CD8-positive, alpha-beta memory T cell (primary cell): Measurements from ENCODE around the gene PYDC2. TPM values are rescaled to one million over a fixed set of nuclear protein-coding genes. Genes with fewer than 3 reads are reported as not detected.

Experiments used
- CTCF ChIA-PET: fragments of 350-600 bp; sonication (Branson Sonifier 250); formaldehyde crosslinking; loops from one replicate; lab custom pipeline; 2021; ENCODE audit warnings: antibody characterized with exemption; lab: Charles Lee
- POLR2A ChIA-PET: fragments of 350-600 bp; sonication (Branson Sonifier 250); formaldehyde crosslinking; loops from one replicate; lab custom pipeline; 2021; ENCODE audit warnings: antibody characterized with exemption; lab: Charles Lee
- DNase-seq, 5 donors: peaks; one replicate each; pipeline versions ENCODE4 v3.0.0 to v3.0.0-alpha.2; 2020 to 2022; ENCODE audit warnings: mixed read lengths in 1 of 5
- H3K27ac ChIP-seq: one replicate; pipeline ENCODE4 v1.7.0; 2013; ENCODE audit warnings: low read depth, mild to moderate bottlenecking, low read length, moderate library complexity
- H3K27me3 ChIP-seq: 2 replicates; pipeline ENCODE4 v1.7.0; 2013; ENCODE audit warnings: low read length, mild to moderate bottlenecking; ENCODE audit not compliant: insufficient read depth, poor library complexity, severe bottlenecking
- H3K36me3 ChIP-seq: 2 replicates; pipeline ENCODE4 v1.7.0; 2013; ENCODE audit warnings: mild to moderate bottlenecking, low read length, moderate library complexity; ENCODE audit not compliant: insufficient read depth
- H3K4me1 ChIP-seq: 2 replicates; pipeline ENCODE4 v1.7.0; 2013; ENCODE audit warnings: mild to moderate bottlenecking, low read length, moderate library complexity; ENCODE audit not compliant: insufficient read depth
- H3K4me3 ChIP-seq: 2 replicates; pipeline ENCODE4 v1.7.0; 2013; ENCODE audit warnings: mild to moderate bottlenecking, low read length
- H3K9me3 ChIP-seq: 2 replicates; pipeline ENCODE4 v1.7.0; 2013; ENCODE audit warnings: mild to moderate bottlenecking, low read length
- H3K27ac Mint-ChIP-seq, 8 donors: one replicate each; pipeline ENCODE4 v1.8.0; 2020 to 2021; ENCODE audit warnings: mixed read lengths in 8 of 8, mild to moderate bottlenecking in 6 of 8, inconsistent platforms in 3 of 8, moderate library complexity in 3 of 8
- H3K27me3 Mint-ChIP-seq, 2 donors: one replicate each; pipeline ENCODE4 v1.8.0; 2020 to 2021; ENCODE audit warnings: mixed read lengths in 2 of 2, mild to moderate bottlenecking in 1 of 2, moderate library complexity in 1 of 2
- H3K36me3 Mint-ChIP-seq, 3 donors: one replicate each; pipeline ENCODE4 v1.8.0; 2020 to 2021; ENCODE audit warnings: mixed read lengths in 3 of 3, inconsistent platforms in 1 of 3, mild to moderate bottlenecking in 1 of 3
- H3K4me1 Mint-ChIP-seq, 3 donors: one replicate each; pipeline ENCODE4 v1.8.0; 2020 to 2021; ENCODE audit warnings: mixed read lengths in 3 of 3, inconsistent platforms in 1 of 3, mild to moderate bottlenecking in 1 of 3
- H3K4me3 Mint-ChIP-seq, 7 donors: one replicate each; pipeline ENCODE4 v1.8.0; 2020 to 2021; ENCODE audit warnings: mixed read lengths in 7 of 7, mild to moderate bottlenecking in 6 of 7, moderate library complexity in 4 of 7, inconsistent platforms in 2 of 7
- H3K9me3 Mint-ChIP-seq, 5 donors: one replicate each; pipeline ENCODE4 v1.8.0; 2020 to 2022; ENCODE audit warnings: mixed read lengths in 5 of 5, mild to moderate bottlenecking in 3 of 5, moderate library complexity in 2 of 5, inconsistent platforms in 1 of 5
- polyA plus RNA-seq: library from polyadenylated mRNA; unstranded; fragments of 300-500 nt; fragmentation: Illumina TruSeq; gene quantifications from one replicate; pipeline ENCODE4 v1.2.3, GENCODE V29; 2021
- total RNA-seq, 2 experiments: library from RNA; stranded (reverse); gene quantifications; one replicate each; pipeline ENCODE4 v1.2.3, GENCODE V29; 2021

The PYDC2 gene
- total and polyA plus RNA-seq, 3 experiments from 2014 or later = not detected

DNA sequence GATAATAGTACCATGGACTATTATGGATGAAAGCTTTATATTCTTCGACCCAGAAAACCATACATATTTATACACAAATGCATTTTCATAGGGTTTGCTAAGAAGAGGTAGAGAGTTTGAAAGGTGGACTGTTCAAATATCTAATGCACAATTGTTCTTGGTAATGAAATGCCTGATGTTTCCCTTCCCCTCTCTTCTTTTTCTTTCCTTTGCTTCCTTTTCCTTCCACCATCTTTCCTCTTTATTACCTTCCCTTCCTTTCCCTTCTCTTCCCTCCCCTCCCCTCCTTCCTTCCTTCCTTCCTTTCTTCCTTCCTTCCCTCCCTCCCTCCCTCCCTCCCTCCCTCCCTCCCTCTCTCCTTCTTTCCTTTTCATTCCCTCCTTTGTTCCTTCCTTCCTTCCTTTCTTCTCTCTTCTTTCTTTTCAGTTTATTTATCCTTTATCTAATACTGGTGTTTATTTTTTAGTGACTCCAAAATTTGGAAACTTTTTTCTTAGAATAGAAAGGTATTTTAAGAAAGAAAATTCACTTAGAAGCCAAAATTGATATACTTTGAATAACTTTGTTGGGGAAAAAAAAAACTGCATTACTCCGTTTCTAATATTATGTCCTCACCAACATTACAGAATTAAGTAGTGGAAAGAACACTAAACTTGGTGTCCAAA is 22.7 kb upstream of the PYDC2 start:
- peaks cover 0 to 1% of the 10 kb centered on the region in 2 donors for H3K27me3 Mint-ChIP-seq
- no peak for DNase-seq
- H3K9me3 ChIP-seq = no peaks in the 10 kb centered on the region
- no peaks in the 10 kb centered on the region for H3K4me1 Mint-ChIP-seq
- ChIA-PET POLR2A (no interaction called here), CTCF (no interaction called here)
- no peaks in the 10 kb centered on the region for H3K4me1 ChIP-seq
- H3K27me3 ChIP-seq = no peaks in the 10 kb centered on the region
- H3K27ac ChIP-seq = no peak overlapping the region
- no peaks in the 10 kb centered on the region for H3K36me3 ChIP-seq
- H3K4me3 Mint-ChIP-seq = no peak overlapping the region
- H3K4me3 ChIP-seq = no peak overlapping the region
- H3K9me3 Mint-ChIP-seq = peaks cover 2 to 12% (median 4%) of the 10 kb centered on the region in 5 donors
- H3K27ac Mint-ChIP-seq = no peak overlapping the region
- H3K36me3 Mint-ChIP-seq = no peaks in the 10 kb centered on the region

DNA sequence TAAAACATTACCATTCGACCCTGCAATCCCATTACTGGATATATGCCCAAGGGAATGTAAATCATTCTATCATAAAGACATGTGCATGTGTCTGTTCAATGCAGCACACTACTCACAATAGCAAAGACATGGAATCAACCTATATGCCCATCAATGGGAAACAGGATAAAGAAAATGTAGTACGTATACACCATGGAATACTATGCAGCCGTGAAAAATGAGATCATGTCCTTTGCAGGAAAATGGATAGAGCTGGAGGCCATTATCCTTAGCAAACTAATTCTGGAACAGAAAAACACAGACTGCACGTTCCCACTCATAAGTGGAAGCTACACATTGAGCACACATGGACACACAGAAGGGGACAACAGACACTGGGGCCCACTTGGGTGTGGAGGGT is 20.4 kb upstream of the PYDC2 start:
- DNase-seq = no peak
- peaks cover 0 to 15% (median 4%) of the 10 kb centered on the region in 5 donors for H3K9me3 Mint-ChIP-seq
- Histone ChIP-seq H3K36me3 (no peaks in the 10 kb centered on the region), H3K27ac (no peak overlapping the region), H3K27me3 (no peaks in the 10 kb centered on the region), H3K4me1 (no peaks in the 10 kb centered on the region), H3K4me3 (no peak overlapping the region), H3K9me3 (no peaks in the 10 kb centered on the region)
- peaks cover 0 to 1% of the 10 kb centered on the region in 2 donors for H3K27me3 Mint-ChIP-seq
- no peaks in the 10 kb centered on the region for H3K4me1 Mint-ChIP-seq
- no peak overlapping the region for H3K27ac Mint-ChIP-seq
- ChIA-PET CTCF (no interaction called here), POLR2A (no interaction called here)
- H3K36me3 Mint-ChIP-seq = no peaks in the 10 kb centered on the region
- no peak overlapping the region for H3K4me3 Mint-ChIP-seq

DNA sequence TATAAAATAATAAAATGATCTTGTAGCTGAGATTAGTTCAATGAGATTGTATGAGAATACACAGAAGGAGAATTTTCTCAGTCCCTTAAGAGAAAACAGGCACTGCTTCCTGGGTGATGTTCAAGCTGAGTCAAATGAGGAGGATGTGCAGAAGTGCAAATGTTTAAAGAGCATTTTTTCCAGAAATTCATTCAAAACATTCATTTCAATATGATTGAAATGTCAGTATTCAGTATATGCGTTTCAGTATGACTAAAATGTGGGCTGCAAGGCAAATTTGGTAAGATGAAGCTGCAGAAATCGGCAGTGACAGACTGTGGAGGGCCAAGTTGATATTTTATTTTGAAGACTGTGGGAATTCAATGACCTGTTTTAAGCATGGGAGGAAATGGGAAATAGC is 19.3 kb upstream of the PYDC2 start:
- H3K9me3 Mint-ChIP-seq = peaks cover 2 to 8% (median 4%) of the 10 kb centered on the region in 5 donors
- H3K4me3 ChIP-seq = no peak overlapping the region
- no peak overlapping the region for H3K4me3 Mint-ChIP-seq
- no peak overlapping the region for H3K27ac ChIP-seq
- H3K36me3 Mint-ChIP-seq = no peaks in the 10 kb centered on the region
- CTCF ChIA-PET = no interaction called here
- peaks cover 0 to 1% of the 10 kb centered on the region in 2 donors for H3K27me3 Mint-ChIP-seq
- H3K9me3 ChIP-seq = no peaks in the 10 kb centered on the region
- H3K36me3 ChIP-seq = no peaks in the 10 kb centered on the region
- DNase-seq = no peak
- H3K27me3 ChIP-seq = no peaks in the 10 kb centered on the region
- POLR2A ChIA-PET = no interaction called here
- H3K27ac Mint-ChIP-seq = no peak overlapping the region
- H3K4me1 Mint-ChIP-seq = no peaks in the 10 kb centered on the region
- H3K4me1 ChIP-seq = no peaks in the 10 kb centered on the region

DNA sequence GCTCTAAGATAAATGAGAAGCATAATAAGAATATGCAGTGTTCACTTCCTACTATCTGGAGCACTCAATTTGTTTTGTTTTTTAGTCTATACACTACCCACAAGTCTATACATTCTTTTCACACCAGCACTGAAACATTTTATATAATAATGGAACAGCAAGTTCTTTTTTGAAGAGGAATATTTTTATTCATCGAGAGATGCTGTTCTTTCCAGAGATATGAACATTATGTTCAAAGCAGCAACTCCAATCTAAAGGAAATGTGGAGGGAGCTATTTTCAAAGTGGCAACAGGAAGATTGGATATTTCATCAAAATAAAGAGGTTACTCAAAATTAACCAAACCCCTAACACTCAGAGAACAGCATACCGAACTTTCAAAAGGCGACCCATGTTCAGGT is 16.4 kb upstream of the PYDC2 start:
- Mint-ChIP-seq H3K36me3 (no peaks in the 10 kb centered on the region), H3K9me3 (peaks cover 2 to 15% (median 6%) of the 10 kb centered on the region in 5 donors), H3K27me3 (peaks cover 0 to 1% of the 10 kb centered on the region in 2 donors), H3K4me3 (no peak overlapping the region), H3K27ac (no peak overlapping the region), H3K4me1 (no peaks in the 10 kb centered on the region)
- Histone ChIP-seq H3K36me3 (no peaks in the 10 kb centered on the region), H3K4me3 (no peak overlapping the region), H3K27ac (no peak overlapping the region), H3K9me3 (no peaks in the 10 kb centered on the region), H3K27me3 (no peaks in the 10 kb centered on the region), H3K4me1 (no peaks in the 10 kb centered on the region)
- ChIA-PET POLR2A (no interaction called here), CTCF (no interaction called here)
- DNase-seq = no peak

DNA sequence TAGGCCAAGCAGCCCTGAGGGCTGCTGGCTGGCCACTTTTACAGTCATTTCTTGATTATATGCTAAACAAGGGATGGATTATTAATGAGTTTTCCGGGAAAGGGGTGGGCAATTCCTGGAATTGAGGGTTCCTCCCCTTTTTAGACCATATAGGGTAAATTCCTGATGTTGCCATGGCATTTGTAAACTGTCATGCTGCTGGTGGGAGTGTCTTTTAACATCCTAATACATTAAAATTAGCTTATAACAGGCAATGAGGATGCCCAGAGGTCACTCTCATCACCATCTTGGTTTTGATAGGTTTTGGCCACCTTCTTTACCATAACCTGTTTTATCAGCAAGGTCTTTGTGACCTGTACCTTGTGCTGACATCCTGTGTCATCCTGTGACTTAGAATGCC is 11.7 kb upstream of the PYDC2 start:
- no peaks in the 10 kb centered on the region for H3K36me3 ChIP-seq
- Mint-ChIP-seq H3K4me3 (no peak overlapping the region), H3K36me3 (no peaks in the 10 kb centered on the region), H3K27ac (no peak overlapping the region), H3K27me3 (no peaks in the 10 kb centered on the region), H3K9me3 (peaks cover 11 to 21% (median 11%) of the 10 kb centered on the region in 5 donors), H3K4me1 (no peaks in the 10 kb centered on the region)
- no peak overlapping the region for H3K27ac ChIP-seq
- POLR2A ChIA-PET = no interaction called here
- H3K4me3 ChIP-seq = no peak overlapping the region
- H3K9me3 ChIP-seq = no peaks in the 10 kb centered on the region
- DNase-seq = no peak
- CTCF ChIA-PET = no interaction called here
- no peaks in the 10 kb centered on the region for H3K4me1 ChIP-seq
- H3K27me3 ChIP-seq = no peaks in the 10 kb centered on the region

DNA sequence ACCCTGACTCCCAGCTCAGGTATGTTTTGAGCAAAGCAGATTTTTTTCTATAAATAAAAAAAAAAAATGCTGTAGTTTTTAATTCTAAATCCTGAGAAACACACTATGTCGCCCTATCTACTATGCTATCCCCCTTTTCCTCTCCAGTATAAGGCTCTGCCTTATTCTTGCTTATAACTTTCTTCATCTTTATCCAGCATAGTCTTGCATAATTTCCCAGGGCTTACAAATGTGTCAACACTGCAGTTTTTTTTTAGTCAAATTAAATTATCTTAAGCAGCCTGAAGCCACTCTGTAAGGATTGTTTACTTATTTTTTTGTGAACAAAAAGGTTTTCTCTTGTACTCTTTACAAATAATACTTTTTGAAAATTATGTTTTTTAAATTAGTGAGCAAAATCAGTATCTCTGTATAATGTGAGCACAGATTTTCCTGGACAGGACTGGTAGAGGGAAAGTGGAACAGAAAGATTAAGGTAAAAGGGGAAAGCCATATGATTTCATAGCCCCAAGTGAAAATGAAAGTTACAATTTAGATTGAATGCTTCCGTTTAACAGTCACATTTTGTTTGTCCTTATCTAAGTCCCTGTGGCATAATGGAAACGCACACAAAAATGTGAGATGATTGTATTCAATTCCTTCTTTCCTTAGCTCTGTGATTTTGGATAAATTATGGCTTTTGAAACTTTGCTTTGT is 5.6 kb upstream of the PYDC2 start:
- Histone ChIP-seq H3K4me1 (no peaks in the 10 kb centered on the region), H3K27ac (no peak overlapping the region), H3K36me3 (no peaks in the 10 kb centered on the region), H3K9me3 (no peaks in the 10 kb centered on the region), H3K27me3 (no peaks in the 10 kb centered on the region), H3K4me3 (no peak overlapping the region)
- Mint-ChIP-seq H3K36me3 (no peaks in the 10 kb centered on the region), H3K27ac (peak overlapping the region in 1 of 8 donors; percentile 69), H3K4me3 (no peak overlapping the region), H3K4me1 (no peaks in the 10 kb centered on the region), H3K27me3 (peaks cover 0 to 4% of the 10 kb centered on the region in 2 donors), H3K9me3 (peaks cover 4 to 31% (median 10%) of the 10 kb centered on the region in 5 donors)
- POLR2A ChIA-PET = no interaction called here
- no peak for DNase-seq
- CTCF ChIA-PET = no interaction called here

DNA sequence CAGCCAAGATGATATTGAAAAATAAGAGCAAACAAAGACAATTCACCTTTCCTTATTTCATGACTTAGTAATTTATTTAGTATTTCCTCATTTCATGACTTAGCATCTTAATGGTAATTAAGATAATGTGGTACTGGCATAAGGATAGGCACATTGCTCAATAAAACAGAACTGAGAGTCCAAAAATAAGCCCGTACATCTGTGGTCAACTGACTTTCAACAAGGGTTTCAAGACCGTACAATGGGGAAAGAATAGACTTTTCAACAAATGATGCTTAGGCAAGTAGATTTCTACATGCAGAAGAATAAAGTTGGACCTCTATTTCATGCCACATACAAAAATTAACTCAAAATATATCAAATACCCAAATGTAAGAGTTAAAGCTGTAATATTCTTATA is 603 bp upstream of the PYDC2 start:
- H3K27me3 Mint-ChIP-seq = peaks cover 0 to 4% of the 10 kb centered on the region in 2 donors
- no peaks in the 10 kb centered on the region for H3K4me1 Mint-ChIP-seq
- no peak overlapping the region for H3K4me3 Mint-ChIP-seq
- H3K27ac Mint-ChIP-seq = no peak overlapping the region
- H3K9me3 Mint-ChIP-seq = peaks cover 0 to 17% (median 2%) of the 10 kb centered on the region in 5 donors
- H3K27me3 ChIP-seq = no peaks in the 10 kb centered on the region
- no peak overlapping the region for H3K4me3 ChIP-seq
- CTCF ChIA-PET = no interaction called here
- H3K36me3 ChIP-seq = no peaks in the 10 kb centered on the region
- no peaks in the 10 kb centered on the region for H3K36me3 Mint-ChIP-seq
- H3K4me1 ChIP-seq = no peaks in the 10 kb centered on the region
- no peaks in the 10 kb centered on the region for H3K9me3 ChIP-seq
- POLR2A ChIA-PET = no interaction called here
- no peak overlapping the region for H3K27ac ChIP-seq
- no peak for DNase-seq

DNA sequence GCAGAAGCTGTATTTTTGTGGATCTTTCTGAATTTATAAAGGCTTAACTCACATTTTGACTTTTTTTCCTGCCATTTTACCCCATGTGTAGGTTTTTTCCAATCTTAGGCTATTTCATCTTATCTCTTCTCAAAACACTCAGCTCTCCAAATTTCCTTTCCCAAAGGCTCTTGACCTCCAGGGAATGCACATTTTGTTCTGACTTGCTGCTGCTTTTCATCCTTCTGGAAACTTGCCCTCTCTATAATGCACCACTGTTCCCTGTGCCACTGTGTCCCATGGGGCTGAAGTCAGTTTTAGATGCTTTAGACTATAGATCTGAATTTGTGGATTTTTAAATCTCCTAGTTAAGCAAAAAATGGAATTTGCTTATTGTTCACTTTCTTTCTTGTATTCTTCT is 9.1 kb downstream of the PYDC2 start:
- CTCF ChIA-PET = no interaction called here
- H3K4me1 Mint-ChIP-seq = no peaks in the 10 kb centered on the region

More for the DNA sequence above, 9.1 kb downstream of the PYDC2 start:
- no peaks in the 10 kb centered on the region for H3K36me3 Mint-ChIP-seq
- POLR2A ChIA-PET = no interaction called here
- no peak overlapping the region for H3K4me3 Mint-ChIP-seq
- peaks cover 0 to 4% of the 10 kb centered on the region in 2 donors for H3K27me3 Mint-ChIP-seq
- Histone ChIP-seq H3K9me3 (no peaks in the 10 kb centered on the region), H3K27ac (no peak overlapping the region), H3K27me3 (no peaks in the 10 kb centered on the region), H3K4me3 (no peak overlapping the region), H3K4me1 (no peaks in the 10 kb centered on the region), H3K36me3 (no peaks in the 10 kb centered on the region)
- H3K9me3 Mint-ChIP-seq = peaks cover 0 to 13% (median 3%) of the 10 kb centered on the region in 5 donors
- no peak overlapping the region for H3K27ac Mint-ChIP-seq
- DNase-seq = no peak
